DND-41 (cell line): Measurements from ENCODE around the gene KATNAL1.
A peak's percentile ranks its signal among the peaks of the same experiment; 100 is the strongest.

Experiments used
- ATAC-seq: fragments of 200-7000 bp; cut with Tn5 transposase; 3 replicates; pipeline ENCODE4 v1.9.1; 2021; ENCODE audit warnings: low read depth; ENCODE audit not compliant: insufficient read depth
- DNase-seq: peaks from one replicate; pipeline ENCODE4 v3.0.0-alpha.2; 2020
- H2AFZ ChIP-seq: 2 replicates; pipeline ENCODE4 v1.6.0; 2012; ENCODE audit warnings: low read depth, low read length
- H3K27ac ChIP-seq: 2 replicates; pipeline ENCODE4 v1.5.1; 2012; ENCODE audit warnings: low read length, inconsistent platforms
- H3K27me3 ChIP-seq: fragments of 200-600 bp; sonication (generic); 2 replicates; pipeline ENCODE4 v1.6.0; 2012; ENCODE audit warnings: low read length, mild to moderate bottlenecking, inconsistent platforms; ENCODE audit not compliant: insufficient read depth, poor library complexity
- H3K36me3 ChIP-seq: 2 replicates; pipeline ENCODE4 v1.5.1; 2012; ENCODE audit warnings: low read length, inconsistent platforms; ENCODE audit not compliant: insufficient read depth
- H3K4me1 ChIP-seq: 2 replicates; pipeline ENCODE4 v1.5.1; 2012; ENCODE audit warnings: mild to moderate bottlenecking, low read length; ENCODE audit not compliant: insufficient read depth
- H3K4me2 ChIP-seq: 2 replicates; pipeline ENCODE4 v1.6.0; 2012; ENCODE audit warnings: mild to moderate bottlenecking, moderate library complexity, low read length, inconsistent platforms; ENCODE audit not compliant: insufficient read depth
- H3K4me3 ChIP-seq, 2 experiments: fragments of 200-600 bp in 1 of 2; shearing (Covaris generic) in 1 of 2; 2 replicates each; pipeline ENCODE4 v1.5.1; 2012 to 2016; ENCODE audit warnings: inconsistent platforms in 2 of 2, low read length in 2 of 2, mild to moderate bottlenecking in 2 of 2, low read depth in 1 of 2, moderate library complexity in 1 of 2
- H3K79me2 ChIP-seq: 2 replicates; pipeline ENCODE4 v1.6.0; 2012; ENCODE audit warnings: low read length, inconsistent platforms; ENCODE audit not compliant: insufficient read depth
- H3K9ac ChIP-seq: 2 replicates; pipeline ENCODE4 v1.6.0; 2012; ENCODE audit warnings: low read depth, mild to moderate bottlenecking, inconsistent platforms, low read length, moderate library complexity
- H3K9me3 ChIP-seq: 2 replicates; pipeline ENCODE4 v1.5.1; 2012; ENCODE audit warnings: low read length, moderate library complexity, mild to moderate bottlenecking, inconsistent platforms; ENCODE audit not compliant: insufficient read depth, severe bottlenecking
- H4K20me1 ChIP-seq: 2 replicates; pipeline ENCODE4 v1.6.0; 2012; ENCODE audit warnings: low read length; ENCODE audit not compliant: insufficient read depth
- CTCF ChIP-seq: IDR thresholded peaks from 2 replicates; pipeline ENCODE4 v1.5.1; 2012; ENCODE audit warnings: borderline replicate concordance, low read length, moderate library complexity, mild to moderate bottlenecking; ENCODE audit not compliant: poor library complexity, severe bottlenecking; ENCODE audit errors: extremely low read depth
- EZH2 ChIP-seq: IDR thresholded peaks from 3 replicates; pipeline ENCODE4 v1.6.1; 2012; ENCODE audit warnings: borderline replicate concordance, low read depth, mild to moderate bottlenecking, moderate library complexity, low read length, inconsistent platforms; ENCODE audit not compliant: severe bottlenecking

KATNAL1 gene

GRCh38 chr13:30257468-30258099 is 49.8 kb downstream of the KATNAL1 start:
- TF ChIP-seq CTCF (no peak), EZH2 (no peak)
- H3K4me2 ChIP-seq, result no peak overlapping the region

GRCh38 chr13:30256713-30257467 is 50.5 kb downstream of the KATNAL1 start:
- Histone ChIP-seq H2AFZ (no peak overlapping the region), H3K4me1 (peaks cover 14% of the 10 kb centered on the region), H3K27ac (peak overlapping the region; percentile 11), H4K20me1 (no peaks in the 10 kb centered on the region), H3K27me3 (no peaks in the 10 kb centered on the region), H3K79me2 (peaks cover 37% of the 10 kb centered on the region), H3K4me2 (no peak overlapping the region), H3K9me3 (no peaks in the 10 kb centered on the region), H3K36me3 (peaks cover 47% of the 10 kb centered on the region), H3K4me3 (no peak overlapping the region), H3K9ac (no peak overlapping the region)
- TF ChIP-seq EZH2, result no peak
- peak; percentile 11 for TF ChIP-seq CTCF
- no peak for DNase-seq
- ATAC-seq, result no peak

More at GRCh38 chr13:30257468-30258099, 49.8 kb downstream of the KATNAL1 start:
- Histone ChIP-seq H3K9ac (no peak overlapping the region), H3K36me3 (peaks cover 45% of the 10 kb centered on the region), H3K27me3 (no peaks in the 10 kb centered on the region), H3K79me2 (peaks cover 37% of the 10 kb centered on the region), H2AFZ (no peak overlapping the region), H3K4me1 (peaks cover 14% of the 10 kb centered on the region), H3K9me3 (no peaks in the 10 kb centered on the region), H4K20me1 (no peaks in the 10 kb centered on the region), H3K4me3 (no peak overlapping the region), H3K27ac (peak overlapping the region; percentile 11)
- ATAC-seq (no peak), DNase-seq (no peak)

- Histone ChIP-seq H3K4me3 (no peak overlapping the region), H3K27me3 (no peaks in the 10 kb centered on the region), H3K9ac (no peak overlapping the region), H3K9me3 (no peaks in the 10 kb centered on the region), H3K4me2 (no peak overlapping the region), H3K27ac (no peak overlapping the region), H4K20me1 (no peaks in the 10 kb centered on the region), H3K79me2 (peaks cover 37% of the 10 kb centered on the region), H2AFZ (no peak overlapping the region), H3K36me3 (peaks cover 56% of the 10 kb centered on the region), H3K4me1 (peaks cover 14% of the 10 kb centered on the region)
- DNase-seq (no peak), ATAC-seq (no peak)
- no peak for TF ChIP-seq EZH2
- peak; percentile 9 for TF ChIP-seq CTCF
Observed at GRCh38 chr13:30255696-30256095, 51.7 kb downstream of the KATNAL1 start.
